Bronchial epithelial cell (primary cell): ENCODE measurements around the gene ASPG. TPM values are rescaled to one million over a fixed set of nuclear protein-coding genes. Genes with fewer than 3 reads are reported as not detected.

ENCODE experiments used
- DNase-seq: peaks from one replicate; pipeline ENCODE4 v3.0.0-alpha.2; 2010; ENCODE audit warnings: low read depth
- FAIRE-seq: peaks from 2 replicates; lab custom pipeline; 2011; peaks lifted over from hg19 to GRCh38; lab: Jason Lieb, UNC
- H3K27me3 ChIP-seq: 2 replicates; pipeline ENCODE4 v1.5.1; 2011; ENCODE audit warnings: low read length; ENCODE audit not compliant: control insufficient read depth, insufficient read depth
- H3K36me3 ChIP-seq: 2 replicates; pipeline ENCODE4 v1.5.1; 2011; ENCODE audit warnings: low read length; ENCODE audit not compliant: control insufficient read depth, insufficient read depth
- H3K4me3 ChIP-seq: 2 replicates; pipeline ENCODE4 v1.5.1; 2011; ENCODE audit warnings: mild to moderate bottlenecking, low read depth, low read length, control low read depth
- total RNA-seq: library from RNA; depleted of rRNA; stranded (reverse); fragments of >200 nt; gene quantifications from 2 replicates; pipeline ENCODE4 v1.2.1, GENCODE V29; 2014
- TF ChIP-seq, protein P1 (sequence below): IDR thresholded peaks from 2 replicates; pipeline ENCODE4 v1.5.1; 2011; ENCODE audit warnings: mild to moderate bottlenecking, moderate library complexity, low read length, control low read depth, inconsistent platforms; ENCODE audit not compliant: insufficient read depth, severe bottlenecking

The ASPG gene
- total RNA-seq, 1 donor from 2014 or later: 0.53 TPM

DNA sequence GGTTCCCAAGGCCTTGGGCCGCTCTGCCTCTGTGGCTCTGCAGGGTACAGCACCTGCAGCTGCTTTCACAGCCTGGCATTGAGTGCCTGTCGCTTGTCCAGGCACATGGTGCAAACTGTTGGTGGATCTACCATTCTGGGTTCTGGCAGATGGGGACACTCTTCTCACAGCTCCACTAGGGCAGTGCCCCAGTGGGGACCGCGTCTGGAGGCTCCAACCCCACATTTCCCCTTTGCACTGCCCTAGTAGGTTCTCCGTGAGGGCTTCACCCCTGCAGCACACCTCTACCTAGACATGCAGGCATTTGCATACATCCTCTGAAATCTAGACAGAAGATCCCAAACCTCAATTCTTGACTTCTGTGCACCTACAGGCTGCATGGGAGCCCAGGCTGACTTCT, 19.2 kb upstream of the ASPG start:
- Histone ChIP-seq H3K27me3 (no peaks in the 10 kb centered on the region), H3K36me3 (no peaks in the 10 kb centered on the region), H3K4me3 (no peak overlapping the region)
- FAIRE-seq (no peak), DNase-seq (no peak)
- TF ChIP-seq, protein P1, sequence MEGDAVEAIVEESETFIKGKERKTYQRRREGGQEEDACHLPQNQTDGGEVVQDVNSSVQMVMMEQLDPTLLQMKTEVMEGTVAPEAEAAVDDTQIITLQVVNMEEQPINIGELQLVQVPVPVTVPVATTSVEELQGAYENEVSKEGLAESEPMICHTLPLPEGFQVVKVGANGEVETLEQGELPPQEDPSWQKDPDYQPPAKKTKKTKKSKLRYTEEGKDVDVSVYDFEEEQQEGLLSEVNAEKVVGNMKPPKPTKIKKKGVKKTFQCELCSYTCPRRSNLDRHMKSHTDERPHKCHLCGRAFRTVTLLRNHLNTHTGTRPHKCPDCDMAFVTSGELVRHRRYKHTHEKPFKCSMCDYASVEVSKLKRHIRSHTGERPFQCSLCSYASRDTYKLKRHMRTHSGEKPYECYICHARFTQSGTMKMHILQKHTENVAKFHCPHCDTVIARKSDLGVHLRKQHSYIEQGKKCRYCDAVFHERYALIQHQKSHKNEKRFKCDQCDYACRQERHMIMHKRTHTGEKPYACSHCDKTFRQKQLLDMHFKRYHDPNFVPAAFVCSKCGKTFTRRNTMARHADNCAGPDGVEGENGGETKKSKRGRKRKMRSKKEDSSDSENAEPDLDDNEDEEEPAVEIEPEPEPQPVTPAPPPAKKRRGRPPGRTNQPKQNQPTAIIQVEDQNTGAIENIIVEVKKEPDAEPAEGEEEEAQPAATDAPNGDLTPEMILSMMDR: no peak

DNA sequence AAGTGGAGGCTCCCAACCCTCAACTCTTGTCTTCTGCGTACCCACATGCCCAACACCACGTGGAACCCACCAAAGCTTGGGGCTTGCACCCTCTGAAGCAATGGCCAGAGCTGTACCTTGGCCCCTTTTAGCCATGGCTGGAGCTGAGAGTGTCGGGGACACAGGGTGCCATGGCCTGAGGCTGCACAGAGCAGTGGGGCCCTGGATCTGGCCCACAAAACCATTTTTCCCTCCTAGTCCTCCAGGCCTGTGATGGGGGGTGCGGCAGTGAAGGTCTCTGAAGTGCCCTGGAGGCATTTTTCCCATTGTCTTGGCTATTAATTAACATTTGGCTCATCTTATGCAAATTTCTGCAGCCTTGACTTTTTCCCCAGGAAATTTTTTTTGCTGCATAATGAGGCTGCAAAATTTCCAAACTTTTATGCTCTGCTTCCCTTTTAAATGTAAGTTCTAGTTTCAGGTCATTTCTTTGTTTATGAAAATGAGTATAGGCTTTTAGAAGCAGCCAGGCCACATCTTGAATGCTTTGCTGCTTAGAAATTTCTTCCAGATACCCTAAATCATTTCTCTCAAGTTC, 18.7 kb upstream of the ASPG start:
- TF ChIP-seq, protein P1: no peak
- FAIRE-seq: no peak
- no peak overlapping the region for H3K4me3 ChIP-seq
- no peaks in the 10 kb centered on the region for H3K27me3 ChIP-seq
- no peak for DNase-seq
- H3K36me3 ChIP-seq: no peaks in the 10 kb centered on the region

DNA sequence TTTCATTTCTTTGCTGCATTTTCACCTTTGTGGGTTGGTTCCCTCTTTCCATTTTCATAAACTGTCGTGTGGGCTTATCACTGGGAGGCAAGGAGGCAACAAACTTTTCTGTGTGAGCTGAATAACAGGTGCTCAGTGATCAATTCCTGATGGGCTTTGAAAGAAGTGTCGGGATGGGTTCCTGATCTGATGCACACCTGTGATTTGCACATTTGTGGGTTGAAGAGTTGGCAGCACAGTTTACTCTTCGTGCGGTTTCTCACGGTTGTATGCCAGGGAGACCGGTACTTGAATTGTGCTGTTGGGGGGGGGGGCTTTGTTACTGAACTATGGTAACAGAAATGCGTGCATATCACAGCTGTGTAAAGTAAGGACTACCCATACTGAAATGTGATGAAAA, 16.0 kb upstream of the ASPG start:
- FAIRE-seq (no peak), DNase-seq (no peak)
- Histone ChIP-seq H3K27me3 (no peaks in the 10 kb centered on the region), H3K36me3 (no peaks in the 10 kb centered on the region), H3K4me3 (no peak overlapping the region)
- TF ChIP-seq, protein P1: no peak

DNA sequence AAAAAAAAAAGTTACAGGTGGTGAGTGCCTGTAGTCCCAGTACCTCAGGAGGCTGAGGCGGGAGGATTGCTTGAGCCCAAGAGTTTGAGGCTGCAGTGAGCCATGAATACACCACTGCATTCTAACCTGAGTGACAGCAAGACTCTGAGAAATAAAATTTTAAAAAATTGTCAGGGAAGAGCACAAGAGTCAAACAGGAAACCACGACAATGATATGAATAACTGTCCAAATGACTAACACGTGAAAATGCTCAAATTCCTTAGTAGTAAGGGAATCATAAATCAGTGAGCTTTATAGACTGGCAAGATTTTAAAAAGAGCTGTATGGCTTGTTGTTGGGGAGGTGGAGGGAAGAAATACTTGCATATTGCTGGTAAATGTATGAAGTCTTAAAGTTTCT, 12.9 kb upstream of the ASPG start:
- no peaks in the 10 kb centered on the region for H3K36me3 ChIP-seq
- TF ChIP-seq, protein P1: no peak
- peak; percentile 33 for DNase-seq
- FAIRE-seq: no peak
- H3K27me3 ChIP-seq: no peaks in the 10 kb centered on the region
- no peak overlapping the region for H3K4me3 ChIP-seq

DNA sequence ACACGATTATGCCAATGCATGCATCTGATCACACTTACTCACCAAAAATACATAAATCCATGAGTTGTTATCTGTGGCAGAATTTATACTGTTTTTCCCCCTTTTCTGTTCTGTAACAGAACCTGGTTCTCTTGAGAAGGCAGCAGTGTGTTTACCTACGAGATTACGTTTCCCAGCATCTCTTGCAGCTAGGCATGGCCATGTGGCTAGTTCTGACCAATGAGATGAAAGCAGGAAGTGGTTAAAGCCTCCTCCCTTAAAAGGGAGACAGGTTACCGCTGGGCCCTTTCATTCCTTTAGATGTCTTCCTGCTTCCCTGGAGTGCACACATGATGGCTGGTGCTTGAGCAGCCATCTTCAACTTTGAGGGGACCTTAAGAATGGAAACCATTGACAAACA, 11.7 kb upstream of the ASPG start:
- FAIRE-seq: no peak
- H3K27me3 ChIP-seq: no peaks in the 10 kb centered on the region

More for the DNA sequence above, 11.7 kb upstream of the ASPG start:
- no peaks in the 10 kb centered on the region for H3K36me3 ChIP-seq
- TF ChIP-seq, protein P1: no peak
- no peak for DNase-seq
- no peak overlapping the region for H3K4me3 ChIP-seq
